HEK293 (cell line): ENCODE measurements around the gene MSI2.

Source experiments
- CTCF ChIA-PET: fragments of 350-600 bp; formaldehyde crosslinking; extraction: SDS; loops from one replicate; lab custom pipeline; 2021; ENCODE audit warnings: antibody characterized with exemption; lab: Yijun Ruan, JAX
- POLR2A ChIA-PET: fragments of 300-600 bp; formaldehyde crosslinking; extraction: SDS; loops from one replicate; lab custom pipeline; 2020; ENCODE audit warnings: antibody characterized with exemption, inconsistent platforms; lab: Yijun Ruan, JAX
- H3K27ac ChIP-seq: fragments of 200-500 bp; sonication (Bioruptor generic); 2 replicates; pipeline ENCODE4 v1.5.1; 2014; ENCODE audit warnings: low read depth, low read length, control low read depth, inconsistent platforms; ENCODE audit errors: extremely low read depth
- H3K36me3 ChIP-seq, 2 experiments: fragments of 200-500 bp in 1 of 2; sonication (Bioruptor generic) in 1 of 2; 1 replicate in 1 of 2; 2 replicates in 1 of 2; pipeline ENCODE4 v1.5.1; 2014 to 2017; ENCODE audit warnings: inconsistent platforms in 2 of 2, low read length in 2 of 2; ENCODE audit not compliant: control insufficient read depth in 2 of 2, insufficient read depth in 1 of 2
- H3K4me1 ChIP-seq: fragments of 200-500 bp; sonication (Bioruptor generic); 2 replicates; pipeline ENCODE4 v1.5.1; 2014; ENCODE audit warnings: mild to moderate bottlenecking, low read length, inconsistent platforms; ENCODE audit not compliant: control insufficient read depth, insufficient read depth
- H3K4me3 ChIP-seq: 2 replicates; pipeline ENCODE4 v1.5.1; 2011; ENCODE audit warnings: low read depth, mild to moderate bottlenecking, control low read depth, low read length, moderate library complexity
- H3K9me3 ChIP-seq: fragments of 200-500 bp; sonication (Bioruptor generic); 2 replicates; pipeline ENCODE4 v1.5.1; 2014; ENCODE audit warnings: low read depth, low read length, inconsistent platforms; ENCODE audit not compliant: control insufficient read depth, insufficient read depth
- AEBP2 ChIP-seq: fragments of 450-650 bp; formaldehyde crosslinking; IDR thresholded peaks from 2 replicates; pipeline ENCODE4 v1.5.1; 2016; ENCODE audit warnings: missing biosample characterization, missing genetic modification characterization, borderline replicate concordance
- FEZF1 ChIP-seq: fragments of 450-650 bp; formaldehyde crosslinking; IDR thresholded peaks from 2 replicates; pipeline ENCODE4 v1.5.1; 2016; ENCODE audit warnings: missing biosample characterization, missing genetic modification characterization
- GFI1B ChIP-seq: fragments of 450-650 bp; formaldehyde crosslinking; IDR thresholded peaks from 2 replicates; pipeline ENCODE4 v1.5.1; 2016; ENCODE audit warnings: missing biosample characterization, missing genetic modification characterization
- KLF1 ChIP-seq: fragments of 450-650 bp; formaldehyde crosslinking; IDR thresholded peaks from 2 replicates; pipeline ENCODE4 v1.5.1; 2016; ENCODE audit warnings: missing biosample characterization, missing genetic modification characterization
- OSR2 ChIP-seq: fragments of 450-650 bp; formaldehyde crosslinking; IDR thresholded peaks from 2 replicates; pipeline ENCODE4 v1.5.1; 2016; ENCODE audit warnings: missing biosample characterization, missing genetic modification characterization
- PRDM4 ChIP-seq: fragments of 450-650 bp; formaldehyde crosslinking; IDR thresholded peaks from 2 replicates; pipeline ENCODE4 v1.5.1; 2017; ENCODE audit warnings: missing biosample characterization, missing genetic modification characterization
- SALL2 ChIP-seq: fragments of 450-650 bp; formaldehyde crosslinking; IDR thresholded peaks from 2 replicates; pipeline ENCODE4 v1.5.0; 2017; ENCODE audit warnings: missing biosample characterization, mild to moderate bottlenecking, missing genetic modification characterization, borderline replicate concordance
- SCRT1 ChIP-seq: fragments of 450-650 bp; formaldehyde crosslinking; IDR thresholded peaks from 2 replicates; pipeline ENCODE4 v1.5.1; 2016; ENCODE audit warnings: missing biosample characterization, missing genetic modification characterization, borderline replicate concordance
- SCRT2 ChIP-seq: fragments of 450-650 bp; formaldehyde crosslinking; IDR thresholded peaks from 2 replicates; pipeline ENCODE4 v1.5.1; 2016; ENCODE audit warnings: missing biosample characterization, missing genetic modification characterization
- TCF7L2 ChIP-seq: IDR thresholded peaks from 2 replicates; pipeline ENCODE4 v1.6.1; 2011; ENCODE audit warnings: low read depth, mild to moderate bottlenecking, inconsistent platforms, low read length, moderate library complexity, borderline replicate concordance
- ZBTB1 ChIP-seq: fragments of 450-650 bp; formaldehyde crosslinking; IDR thresholded peaks from 2 replicates; pipeline ENCODE4 v1.5.1; 2016; ENCODE audit warnings: missing biosample characterization, missing genetic modification characterization
- ZBTB17 ChIP-seq: fragments of 450-650 bp; formaldehyde crosslinking; IDR thresholded peaks from 2 replicates; pipeline ENCODE4 v1.5.1; 2016; ENCODE audit warnings: missing biosample characterization, missing genetic modification characterization
- ZNF132 ChIP-seq: fragments of 450-650 bp; formaldehyde crosslinking; IDR thresholded peaks from 2 replicates; pipeline ENCODE4 v1.5.1; 2017; ENCODE audit warnings: missing biosample characterization, missing genetic modification characterization, borderline replicate concordance
- ZNF146 ChIP-seq: fragments of 450-650 bp; formaldehyde crosslinking; IDR thresholded peaks from 2 replicates; pipeline ENCODE4 v1.5.1; 2016; ENCODE audit warnings: missing biosample characterization, missing genetic modification characterization
- ZNF16 ChIP-seq: fragments of 450-650 bp; formaldehyde crosslinking; IDR thresholded peaks from 2 replicates; pipeline ENCODE4 v1.5.1; 2016; ENCODE audit warnings: low read depth, missing biosample characterization, missing genetic modification characterization
- ZNF214 ChIP-seq: fragments of 450-650 bp; formaldehyde crosslinking; IDR thresholded peaks from 2 replicates; pipeline ENCODE4 v1.5.1; 2017; ENCODE audit warnings: missing biosample characterization, mild to moderate bottlenecking, missing genetic modification characterization, borderline replicate concordance
- ZNF221 ChIP-seq: fragments of 450-650 bp; formaldehyde crosslinking; IDR thresholded peaks from 2 replicates; pipeline ENCODE4 v1.5.1; 2017; ENCODE audit warnings: missing biosample characterization, missing genetic modification characterization, borderline replicate concordance
- ZNF311 ChIP-seq: fragments of 450-650 bp; formaldehyde crosslinking; IDR thresholded peaks from 2 replicates; pipeline ENCODE4 v1.5.1; 2017; ENCODE audit warnings: missing biosample characterization, missing genetic modification characterization, borderline replicate concordance
- ZNF335 ChIP-seq: fragments of 450-650 bp; formaldehyde crosslinking; conservative IDR thresholded peaks from 2 replicates; pipeline ENCODE4 v1.5.1; 2016; ENCODE audit warnings: missing biosample characterization, missing genetic modification characterization
- ZNF426 ChIP-seq: fragments of 450-650 bp; formaldehyde crosslinking; IDR thresholded peaks from 2 replicates; pipeline ENCODE4 v1.5.1; 2017; ENCODE audit warnings: missing biosample characterization, missing genetic modification characterization, mild to moderate bottlenecking, inconsistent platforms, moderate library complexity
- ZNF521 ChIP-seq: fragments of 450-650 bp; formaldehyde crosslinking; IDR thresholded peaks from 2 replicates; pipeline ENCODE4 v1.5.1; 2017; ENCODE audit warnings: missing biosample characterization, mild to moderate bottlenecking, missing genetic modification characterization
- ZNF548 ChIP-seq: fragments of 450-650 bp; formaldehyde crosslinking; IDR thresholded peaks from 2 replicates; pipeline ENCODE4 v1.5.1; 2016; ENCODE audit warnings: missing biosample characterization, missing genetic modification characterization
- ZNF629 ChIP-seq: fragments of 450-650 bp; formaldehyde crosslinking; IDR thresholded peaks from 2 replicates; pipeline ENCODE4 v1.5.1; 2017; ENCODE audit warnings: missing biosample characterization, missing genetic modification characterization
- ZNF670 ChIP-seq: fragments of 450-650 bp; formaldehyde crosslinking; IDR thresholded peaks from 2 replicates; pipeline ENCODE4 v1.5.1; 2016; ENCODE audit warnings: missing biosample characterization, missing genetic modification characterization, low read depth
- ZNF704 ChIP-seq: fragments of 450-650 bp; formaldehyde crosslinking; IDR thresholded peaks from 2 replicates; pipeline ENCODE4 v1.5.1; 2016; ENCODE audit warnings: missing biosample characterization, missing genetic modification characterization
- ZNF768 ChIP-seq: fragments of 450-650 bp; formaldehyde crosslinking; IDR thresholded peaks from 2 replicates; pipeline ENCODE4 v1.5.1; 2018; ENCODE audit warnings: missing biosample characterization, mild to moderate bottlenecking, missing genetic modification characterization
- ZNF837 ChIP-seq: fragments of 450-650 bp; formaldehyde crosslinking; IDR thresholded peaks from 2 replicates; pipeline ENCODE4 v1.5.1; 2016; ENCODE audit warnings: missing biosample characterization, missing genetic modification characterization

MSI2 gene

GRCh38 chr17:57557834-57558681 lies 301.7 kb downstream of the MSI2 start (continued):
- TF ChIP-seq ZNF221 (tag by site-specific recombination) (no peak), SCRT1 (tag by site-specific recombination) (no peak), ZNF16 (no peak), ZNF132 (no peak), GFI1B (tag by site-specific recombination) (no peak), SCRT2 (no peak)

GRCh38 chr17:57559226-57559625 lies 302.9 kb downstream of the MSI2 start:
- ChIA-PET CTCF (interaction anchor here (1.0 to 1.2 kb wide), 2 partner anchors 39 to 113 kb away, joined by 3 to 8 read pairs; no protein-coding TSS in a partner anchor), POLR2A (no interaction called here)
- H3K4me3 ChIP-seq: no peak overlapping the region
- TF ChIP-seq ZNF704 (tag by site-specific recombination) (no peak), ZNF335 (tag by site-specific recombination) (no peak), AEBP2 (no peak), ZNF426 (no peak), KLF1 (tag by site-specific recombination) (no peak)
- TF ChIP-seq, all 188 proteins: peak for 0
- Histone ChIP-seq H3K4me1 (peaks cover 23% of the 10 kb centered on the region), H3K36me3 (no peaks in the 10 kb centered on the region), H3K27ac (no peak overlapping the region), H3K9me3 (no peaks in the 10 kb centered on the region)

GRCh38 chr17:57559634-57560318 lies 303.5 kb downstream of the MSI2 start:
- no peak overlapping the region for H3K4me3 ChIP-seq
- H3K4me1 ChIP-seq: peaks cover 17% of the 10 kb centered on the region
- ChIA-PET CTCF (interaction anchor here (0.6 to 1.2 kb wide), 3 partner anchors 38 to 113 kb away, joined by 3 to 8 read pairs (median 3); no protein-coding TSS in a partner anchor), POLR2A (interaction anchor here (0.6 kb wide), 1 partner anchor 1819 kb away, joined by 4 read pairs; no protein-coding TSS in a partner anchor)
- H3K9me3 ChIP-seq: no peaks in the 10 kb centered on the region
- no peak overlapping the region for H3K27ac ChIP-seq
- H3K36me3 ChIP-seq: no peaks in the 10 kb centered on the region
- TF ChIP-seq ZNF837 (tag by site-specific recombination): no peak
- no peak for TF ChIP-seq PRDM4 (tag by site-specific recombination)
- TF ChIP-seq ZNF768 (tag by site-specific recombination): no peak
- TF ChIP-seq FEZF1 (tag by site-specific recombination): no peak
- no peak for TF ChIP-seq OSR2 (tag by site-specific recombination)
- TF ChIP-seq SALL2 (tag by site-specific recombination): no peak
- TF ChIP-seq TCF7L2: no peak
- TF ChIP-seq ZNF670 (tag by site-specific recombination): no peak
- TF ChIP-seq ZNF311 (tag by site-specific recombination): no peak
- no peak for TF ChIP-seq ZNF629 (tag by site-specific recombination)
- no peak for TF ChIP-seq ZNF548 (tag by site-specific recombination)
- TF ChIP-seq ZBTB1 (tag by site-specific recombination): no peak
- TF ChIP-seq ZBTB17: no peak
- TF ChIP-seq ZNF146 (tag by site-specific recombination): no peak
- no peak for TF ChIP-seq ZNF521 (tag by site-specific recombination)
- TF ChIP-seq ZNF214 (tag by site-specific recombination): no peak
